Ectodermal cell (in vitro differentiated cells): ENCODE data around the gene TVP23C.
"Not testable (repeated sequence)": the region's sequence is repeated elsewhere in the genome, so short reads cannot be mapped to it uniquely, and the experiment has no call there.

ENCODE experiments used
- H3K27ac ChIP-seq: 2 replicates; pipeline ENCODE4 v1.7.0; 2013; ENCODE audit warnings: mild to moderate bottlenecking, low read depth, low read length; ENCODE audit not compliant: insufficient read depth, poor library complexity, severe bottlenecking
- H3K27me3 ChIP-seq: 2 replicates; pipeline ENCODE4 v1.7.0; 2013; ENCODE audit warnings: mild to moderate bottlenecking, low read length; ENCODE audit not compliant: insufficient read depth, control insufficient read depth, poor library complexity, severe bottlenecking
- H3K36me3 ChIP-seq: one replicate; pipeline ENCODE4 v1.7.0; 2013; ENCODE audit warnings: low read length; ENCODE audit not compliant: control insufficient read depth, insufficient read depth
- H3K4me1 ChIP-seq: one replicate; pipeline ENCODE4 v1.7.0; 2013; ENCODE audit warnings: low read length; ENCODE audit not compliant: control insufficient read depth, insufficient read depth
- H3K4me3 ChIP-seq: 2 replicates; pipeline ENCODE4 v1.7.0; 2013; ENCODE audit warnings: low read depth, low read length, control low read depth; ENCODE audit not compliant: insufficient read depth
- H3K9me3 ChIP-seq: 2 replicates; pipeline ENCODE4 v1.7.0; 2013; ENCODE audit warnings: mild to moderate bottlenecking, low read length, moderate library complexity; ENCODE audit not compliant: control insufficient read depth
- WGBS, 2 experiments: methylation state at CpG; one replicate each; pipeline ENCODE4 v1.1.7; 2013; ENCODE audit warnings: missing lambda C conversion rate in 2 of 2; 5-methylcytosine and 5-hydroxymethylcytosine counted together

The TVP23C gene

GRCh38 chr17:15509095-15509494 lies 54.2 kb downstream of the TVP23C start:
- no peak overlapping the region for H3K27ac ChIP-seq

GRCh38 chr17:15508466-15508865 lies 54.8 kb downstream of the TVP23C start:
- no peaks in the 10 kb centered on the region for H3K27me3 ChIP-seq
- no peak overlapping the region for H3K4me3 ChIP-seq
- 86 to 90% methylated on average over 7 of the region's 7 CpGs for WGBS, 2 experiments
- H3K4me1 ChIP-seq: no peaks in the 10 kb centered on the region
- no peaks in the 10 kb centered on the region for H3K9me3 ChIP-seq
- H3K27ac ChIP-seq: no peak overlapping the region
- H3K36me3 ChIP-seq: no peaks in the 10 kb centered on the region

More at GRCh38 chr17:15509095-15509494, 54.2 kb downstream of the TVP23C start:
- WGBS, 2 experiments: 94 to 95% methylated on average over 5 of the region's 5 CpGs
- Histone ChIP-seq H3K9me3 (no peaks in the 10 kb centered on the region), H3K4me1 (no peaks in the 10 kb centered on the region), H3K4me3 (no peak overlapping the region), H3K36me3 (no peaks in the 10 kb centered on the region), H3K27me3 (no peaks in the 10 kb centered on the region)

GRCh38 chr17:15507896-15508295 lies 55.4 kb downstream of the TVP23C start:
- Histone ChIP-seq H3K9me3 (no peaks in the 10 kb centered on the region), H3K27ac (no peak overlapping the region), H3K36me3 (no peaks in the 10 kb centered on the region), H3K4me3 (no peak overlapping the region), H3K4me1 (no peaks in the 10 kb centered on the region), H3K27me3 (no peaks in the 10 kb centered on the region)
- 95 to 97% methylated on average over 3 of the region's 3 CpGs for WGBS, 2 experiments

- Histone ChIP-seq H3K27me3 (no peaks in the 10 kb centered on the region), H3K4me3 (no peak overlapping the region), H3K27ac (no peak overlapping the region), H3K9me3 (no peaks in the 10 kb centered on the region), H3K36me3 (no peaks in the 10 kb centered on the region), H3K4me1 (peaks cover 4% of the 10 kb centered on the region)
- WGBS, 2 experiments: 96 to 97% methylated on average over 9 of the region's 9 CpGs
Observed at GRCh38 chr17:15507001-15507400, 56.3 kb downstream of the TVP23C start.

- WGBS, 2 experiments: 96 to 98% methylated on average over 32 of the region's 32 CpGs
- not testable (repeated sequence) for H3K27ac ChIP-seq, H3K4me3 ChIP-seq
Observed at GRCh38 chr17:15505708-15506107, 57.6 kb downstream of the TVP23C start.

DNA sequence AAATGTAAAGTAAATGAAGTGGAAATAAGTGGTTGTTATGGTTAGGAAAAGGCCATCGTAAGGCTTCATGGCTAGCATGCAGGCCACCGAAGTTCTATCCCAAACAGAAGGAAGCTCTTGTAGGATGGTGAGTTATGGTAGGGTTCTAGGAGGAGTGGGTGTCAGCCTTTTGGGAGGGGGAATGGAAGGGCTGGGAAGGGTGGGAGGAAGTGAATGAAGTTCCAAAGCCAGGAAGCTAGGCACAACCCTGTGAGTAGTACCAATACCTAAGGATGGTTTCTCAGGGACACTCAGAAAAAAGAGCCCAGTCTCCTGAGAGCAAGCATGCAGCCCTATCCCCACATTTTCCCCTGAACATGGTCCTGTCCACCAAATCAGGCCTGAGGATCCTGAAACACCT lies 59.6 kb downstream of the TVP23C start:
- peaks cover 4% of the 10 kb centered on the region for H3K4me1 ChIP-seq
- WGBS, 2 experiments: 94 to 95% methylated on average over 2 of the region's 2 CpGs
- H3K27me3 ChIP-seq: no peaks in the 10 kb centered on the region
- no peak overlapping the region for H3K4me3 ChIP-seq
- H3K36me3 ChIP-seq: no peaks in the 10 kb centered on the region
- no peaks in the 10 kb centered on the region for H3K9me3 ChIP-seq
- H3K27ac ChIP-seq: no peak overlapping the region

More at GRCh38 chr17:15505708-15506107, 57.6 kb downstream of the TVP23C start:
- H3K27me3 ChIP-seq, H3K9me3 ChIP-seq, H3K4me1 ChIP-seq, H3K36me3 ChIP-seq: not testable (repeated sequence)

DNA sequence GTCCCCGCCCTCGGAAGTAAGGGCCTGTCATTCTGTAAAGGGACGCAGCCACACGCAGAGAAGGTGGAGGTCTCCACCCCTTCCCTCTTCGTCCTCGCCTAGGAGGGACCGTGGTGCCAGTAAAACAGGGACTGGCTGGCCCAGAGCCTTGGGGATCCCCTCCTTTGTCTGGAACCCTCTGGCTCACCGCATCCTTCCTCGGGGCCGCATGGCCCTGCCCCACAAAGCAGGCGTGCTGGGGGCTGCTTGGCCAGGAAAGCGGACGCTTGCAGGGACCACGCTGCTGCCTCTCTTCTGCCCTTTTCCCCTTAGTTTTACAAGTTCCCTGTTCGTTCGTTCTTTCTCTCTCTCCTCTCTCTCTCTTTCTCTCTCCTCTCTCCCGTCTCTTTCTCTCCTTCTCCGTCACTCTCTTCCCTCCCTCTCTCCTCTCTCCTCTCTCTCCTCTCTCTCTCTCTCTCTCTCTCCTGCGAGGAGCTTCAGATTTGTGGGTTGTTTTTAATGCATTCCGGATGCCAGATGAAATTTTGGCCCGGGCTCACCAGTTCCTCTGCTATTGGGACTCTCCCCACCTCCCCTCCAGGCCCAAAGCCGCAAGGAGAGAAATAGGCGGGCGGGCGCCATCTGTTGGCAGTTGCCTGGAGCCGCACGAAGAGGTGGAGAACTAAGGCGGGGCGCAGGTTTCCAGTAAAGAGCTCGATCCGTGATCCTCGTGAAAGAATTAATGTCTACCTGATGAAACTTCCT lies 60.7 kb downstream of the TVP23C start:
- Histone ChIP-seq H3K36me3 (peaks cover 2% of the 10 kb centered on the region), H3K4me1 (peaks cover 4% of the 10 kb centered on the region), H3K27me3 (no peaks in the 10 kb centered on the region), H3K4me3 (no peak overlapping the region), H3K27ac (no peak overlapping the region), H3K9me3 (no peaks in the 10 kb centered on the region)
- 46 to 48% methylated on average over 31 to 32 of the region's 32 CpGs for WGBS, 2 experiments

DNA sequence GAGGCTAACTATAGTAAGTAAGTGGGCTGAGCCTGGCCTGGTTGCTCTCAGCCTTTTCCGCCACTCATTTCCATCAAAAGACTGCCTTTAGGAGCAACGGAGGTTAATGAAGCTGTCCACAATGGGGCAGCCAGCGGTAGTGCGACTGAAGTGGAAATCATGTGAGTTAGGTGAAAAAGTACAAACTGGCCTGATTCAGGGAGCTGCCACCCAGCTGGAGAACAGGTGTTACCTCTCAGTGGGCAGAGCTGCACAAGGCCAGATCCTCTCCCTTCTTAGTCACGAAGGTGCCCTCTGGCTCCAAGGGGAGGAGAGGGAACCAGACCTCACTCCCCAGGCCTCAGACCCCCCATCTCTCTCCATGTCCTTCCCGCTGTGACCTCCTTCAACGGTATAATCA lies 61.5 kb downstream of the TVP23C start:
- WGBS, 2 experiments: 89 to 93% methylated on average over 6 to 7 of the region's 7 CpGs
- Histone ChIP-seq H3K4me3 (no peak overlapping the region), H3K36me3 (peaks cover 2% of the 10 kb centered on the region), H3K27me3 (no peaks in the 10 kb centered on the region), H3K4me1 (peaks cover 4% of the 10 kb centered on the region), H3K9me3 (no peaks in the 10 kb centered on the region), H3K27ac (no peak overlapping the region)

- WGBS, 2 experiments: 77 to 80% methylated on average over 3 of the region's 3 CpGs
- H3K4me3 ChIP-seq: no peak overlapping the region
- H3K36me3 ChIP-seq: peaks cover 2% of the 10 kb centered on the region
- no peaks in the 10 kb centered on the region for H3K27me3 ChIP-seq
- peaks cover 4% of the 10 kb centered on the region for H3K4me1 ChIP-seq
- H3K27ac ChIP-seq: no peak overlapping the region
- H3K9me3 ChIP-seq: no peaks in the 10 kb centered on the region
Observed at GRCh38 chr17:15501282-15501681, 62.0 kb downstream of the TVP23C start.

- WGBS, 2 experiments: 93 to 97% methylated on average over 2 of the region's 2 CpGs
- Histone ChIP-seq H3K36me3 (peaks cover 7% of the 10 kb centered on the region), H3K4me1 (peaks cover 10% of the 10 kb centered on the region), H3K27me3 (no peaks in the 10 kb centered on the region), H3K9me3 (no peaks in the 10 kb centered on the region), H3K4me3 (no peak overlapping the region), H3K27ac (no peak overlapping the region)
Observed at GRCh38 chr17:15498107-15498506, 65.2 kb downstream of the TVP23C start.
